Sciatic nerve (tissue), 2 donors: ENCODE data around the gene TNS3. TPM values are rescaled to one million over a fixed set of nuclear protein-coding genes. Genes with fewer than 3 reads are reported as not detected.
A peak's percentile ranks its signal among the peaks of the same experiment; 100 is the strongest.

Source experiments
- ATAC-seq: fragments of 200-7000 bp; cut with Tn5 transposase; one replicate; pipeline ENCODE4 v1.9.1; 2020; ENCODE audit warnings: mild to moderate bottlenecking, moderate library complexity
- DNase-seq: peaks from one replicate; pipeline ENCODE4 v3.0.0-alpha.2; 2020; ENCODE audit warnings: low spot score
- intact Hi-C: fragments of 100-400 bp; cut with DNase I; formaldehyde crosslinking; loops from one replicate; pipeline ENCODE4 v1.14.2; 2022
- total RNA-seq: library from RNA; stranded (reverse); fragmentation: NEBNext Ultra II Directional; extraction: Animal tissue kit (Norgen Biotek cat#: 25700); gene quantifications from one replicate; pipeline ENCODE4 v1.2.1, GENCODE V29; 2021
- donor health status: DM: no; HTN: no; CAD: no.
- donor health status: DM: no; HTN: no; CAD: no.

TNS3 gene
- total RNA-seq, 1 donor from 2014 or later: 230 TPM

- no peak for DNase-seq
- no peak for ATAC-seq
- intact Hi-C loops: no loop called here
These were observed 170.0 kb downstream of the TNS3 start for GRCh38 chr7:47411901-47412300.

- intact Hi-C loops: no loop called here
- ATAC-seq (no peak), DNase-seq (peak; percentile 56)
These were observed 170.5 kb downstream of the TNS3 start for GRCh38 chr7:47411281-47411869.

GRCh38 chr7:47408675-47409074 is 173.2 kb downstream of the TNS3 start:
- DNase-seq: no peak
- ATAC-seq: no peak
- intact Hi-C loops: no loop called here

- intact Hi-C loops: no loop called here
- peak; percentile 62 for DNase-seq
- ATAC-seq: no peak
These were observed 173.9 kb downstream of the TNS3 start for GRCh38 chr7:47407821-47408674.

GRCh38 chr7:47407136-47407535 is 174.8 kb downstream of the TNS3 start:
- ATAC-seq (no peak), DNase-seq (peak; percentile 53)
- intact Hi-C loops: no loop called here

GRCh38 chr7:47406801-47407129 is 175.1 kb downstream of the TNS3 start:
- ATAC-seq: peak; percentile 20
- peak; percentile 56 for DNase-seq
- intact Hi-C loops: no loop called here

- peak; percentile 84 for DNase-seq
- intact Hi-C loops: no loop called here
- peak; percentile 74 for ATAC-seq
These were observed 175.8 kb downstream of the TNS3 start for GRCh38 chr7:47405921-47406800.

GRCh38 chr7:47405286-47405904 is 176.5 kb downstream of the TNS3 start:
- DNase-seq (no peak), ATAC-seq (peak; percentile 51)
- intact Hi-C loops: no loop called here

GRCh38 chr7:47404010-47404409 is 177.9 kb downstream of the TNS3 start:
- DNase-seq (no peak), ATAC-seq (no peak)
- intact Hi-C loops: no loop called here

GRCh38 chr7:47402941-47403866 is 178.7 kb downstream of the TNS3 start:
- intact Hi-C loops: no loop called here
- ATAC-seq (peak; percentile 7), DNase-seq (peak; percentile 60)

- ATAC-seq (no peak), DNase-seq (peak; percentile 49)
- intact Hi-C loops: no loop called here
These were observed 180.0 kb downstream of the TNS3 start for GRCh38 chr7:47401611-47402570.

- ATAC-seq: no peak
These were observed 181.1 kb downstream of the TNS3 start for GRCh38 chr7:47400741-47401206.

GRCh38 chr7:47400001-47400400 is 181.9 kb downstream of the TNS3 start:
- intact Hi-C loops: no loop called here
- ATAC-seq (no peak), DNase-seq (peak; percentile 34)

More at GRCh38 chr7:47400741-47401206, 181.1 kb downstream of the TNS3 start:
- DNase-seq: peak; percentile 47
- intact Hi-C loops: no loop called here

- ATAC-seq (no peak), DNase-seq (no peak)
- intact Hi-C loops: no loop called here
These were observed 187.1 kb downstream of the TNS3 start for GRCh38 chr7:47394751-47395252.

GRCh38 chr7:47394216-47394615 is 187.7 kb downstream of the TNS3 start:
- intact Hi-C loops: no loop called here
- ATAC-seq (no peak), DNase-seq (no peak)

GRCh38 chr7:47393406-47393805 is 188.5 kb downstream of the TNS3 start:
- no peak for ATAC-seq
- DNase-seq: no peak
- intact Hi-C loops: no loop called here

- intact Hi-C loops: no loop called here
- ATAC-seq (peak; percentile 95), DNase-seq (peak; percentile 87)
These were observed 189.6 kb downstream of the TNS3 start for GRCh38 chr7:47392241-47392759.
